ENCODE data around the gene MRFAP1.
"Not testable (repeated sequence)": the region's sequence is repeated elsewhere in the genome, so short reads cannot be mapped to it uniquely, and the experiment has no call there.

The MRFAP1 gene

GRCh38 chr4:6612961-6613675, 27.4 kb upstream of the MRFAP1 start:
- DNase-seq = no peak

DNA sequence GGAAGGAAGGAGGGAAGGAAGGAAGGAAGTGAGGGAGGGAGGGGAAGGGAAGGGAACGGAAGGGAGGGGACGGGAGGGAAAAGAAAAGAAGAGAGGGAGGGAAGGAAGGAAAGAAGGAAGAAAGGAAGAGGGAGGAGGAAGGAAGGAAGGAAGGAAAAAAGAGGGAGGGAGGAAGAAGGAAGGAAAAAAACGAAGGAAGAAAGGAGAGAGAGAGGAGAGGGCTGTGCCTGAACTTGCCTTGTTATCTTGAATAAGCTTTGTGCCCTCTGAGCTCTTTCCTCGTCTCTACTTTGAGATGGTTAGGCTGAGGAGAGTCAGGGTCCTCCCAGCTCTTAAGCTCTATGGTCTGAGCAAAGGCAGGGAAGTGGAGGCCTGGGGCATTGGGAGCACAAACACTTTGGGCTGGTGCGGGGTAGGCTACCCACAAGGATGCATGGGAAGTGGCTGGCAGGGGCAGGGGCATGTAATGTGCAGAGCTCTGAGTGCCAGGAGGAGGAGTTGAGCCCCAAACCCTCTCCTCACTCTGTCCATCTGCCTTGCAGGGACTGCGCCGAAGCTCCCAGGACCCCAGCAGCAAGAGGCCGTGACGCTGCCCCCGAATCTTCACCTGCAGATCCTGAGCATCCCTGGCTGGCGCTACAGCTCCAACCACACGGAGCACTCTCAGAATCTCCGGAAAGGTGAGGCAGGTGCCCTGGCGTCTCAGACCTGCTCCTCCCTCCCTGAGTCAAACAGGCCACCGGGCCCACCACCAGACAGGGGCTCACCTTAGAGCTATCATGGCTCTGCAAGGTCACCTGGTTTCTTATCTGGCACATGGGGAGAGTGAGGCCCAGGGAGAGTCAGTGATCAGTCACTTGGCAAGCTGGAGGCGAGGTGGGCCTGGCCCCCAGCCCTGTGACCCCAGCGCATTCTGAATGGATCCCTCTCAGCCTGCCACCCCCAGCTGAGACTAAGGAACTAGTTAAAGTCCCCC, 26.5 kb upstream of the MRFAP1 start:
- DNase-seq = no peak

- DNase-seq = no peak
These were observed 25.7 kb upstream of the MRFAP1 start for GRCh38 chr4:6614701-6615230.

DNA sequence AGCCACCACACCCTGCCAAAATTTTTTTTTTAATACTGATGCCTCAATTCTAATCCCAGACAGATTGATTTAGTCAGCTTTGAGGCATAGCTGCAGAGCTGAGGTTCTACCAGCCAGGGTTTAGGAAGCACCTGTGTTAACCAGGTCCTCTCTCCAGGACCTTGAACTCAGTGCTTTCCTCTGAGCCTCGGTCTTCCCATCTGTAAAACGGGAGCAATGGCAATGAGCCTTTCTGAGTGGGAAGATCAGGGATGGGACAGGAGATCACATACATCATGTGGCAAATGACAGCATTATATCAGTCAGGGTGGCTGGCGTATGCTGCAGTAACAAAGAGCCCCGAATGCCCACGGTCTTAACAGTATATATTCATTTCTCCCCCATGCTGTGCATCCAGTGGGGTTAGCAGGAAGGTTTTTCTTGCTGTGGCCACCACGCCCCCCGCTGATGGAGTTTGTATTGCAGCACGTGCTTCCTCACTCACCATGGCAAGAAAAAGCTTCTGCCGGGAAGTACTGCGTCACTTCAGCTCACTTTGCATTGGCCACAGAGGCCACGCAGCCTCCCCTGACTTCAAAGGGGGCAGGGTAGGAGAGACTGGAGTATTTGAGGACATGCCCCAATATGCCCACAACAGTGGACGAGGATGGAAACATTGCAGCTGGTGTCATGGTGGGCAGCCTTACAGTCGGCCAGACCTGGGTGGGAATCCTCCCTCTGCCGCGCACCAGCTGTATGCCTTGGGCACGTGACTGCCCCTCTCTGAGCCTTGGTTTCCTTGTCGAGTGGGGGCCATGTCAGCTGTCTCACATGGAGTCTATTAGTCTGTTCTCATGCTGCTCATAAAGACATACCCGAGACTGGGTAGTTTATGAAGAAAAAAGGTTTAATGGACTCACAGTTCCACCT, 24.1 kb upstream of the MRFAP1 start:
- DNase-seq = no peak

DNA sequence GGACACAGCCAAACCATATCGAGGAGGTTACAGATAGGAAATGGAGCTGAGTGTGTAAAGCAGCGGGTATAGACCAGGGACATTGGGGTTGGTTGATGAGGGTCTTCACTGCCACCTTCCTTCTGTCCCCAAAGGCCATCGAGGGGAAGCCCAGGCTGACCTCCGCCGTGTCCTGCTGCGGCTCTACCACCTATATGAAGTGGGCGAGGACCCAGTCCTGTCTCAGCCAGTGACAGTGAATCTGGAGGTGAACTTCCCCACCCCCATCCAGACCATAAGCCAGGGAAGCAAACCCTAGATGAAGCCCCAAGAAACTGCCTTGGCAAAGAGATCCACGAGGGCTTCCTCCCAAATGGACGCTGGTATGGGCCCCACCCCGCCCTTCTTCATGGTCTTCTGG, 23.2 kb upstream of the MRFAP1 start:
- DNase-seq = no peak

DNA sequence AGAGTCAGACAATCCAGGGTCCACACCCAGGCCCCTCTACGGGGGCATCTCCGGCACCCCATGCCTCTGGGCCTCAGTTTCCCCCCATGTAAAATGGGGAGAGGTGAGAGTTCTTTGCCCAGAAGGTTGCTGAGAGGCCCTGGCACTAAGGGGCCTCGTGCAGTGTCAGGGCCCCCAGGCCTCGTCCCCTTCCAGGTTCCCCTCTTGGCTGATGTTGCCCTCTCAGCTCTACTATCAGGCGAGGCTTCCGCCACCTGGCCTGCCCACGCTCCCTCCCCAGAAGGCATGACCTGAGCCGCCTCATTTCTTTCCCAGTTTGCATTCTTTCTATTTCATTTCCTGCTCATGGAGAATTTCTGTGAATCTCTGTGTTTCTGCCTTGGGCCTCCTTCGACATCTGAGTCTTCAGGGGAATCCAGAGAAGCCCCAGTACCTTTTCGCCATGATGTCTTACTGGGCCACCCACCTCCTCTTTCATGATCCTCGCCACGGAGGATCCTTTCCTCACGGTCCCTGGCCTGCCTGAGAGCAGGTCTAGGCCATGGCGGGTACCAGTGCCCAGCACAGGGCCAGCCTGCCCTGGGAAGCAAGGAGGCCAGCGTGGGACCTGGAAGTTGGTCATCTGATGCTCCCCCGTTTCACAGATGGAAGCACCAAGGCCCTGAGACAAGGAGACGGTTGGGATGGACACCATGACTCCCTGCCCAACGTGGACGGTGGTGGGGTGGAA, 21.9 kb upstream of the MRFAP1 start:
- DNase-seq = no peak

GRCh38 chr4:6619116-6619465, 21.4 kb upstream of the MRFAP1 start:
- DNase-seq = no peak

- DNase-seq = no peak
These were observed 20.8 kb upstream of the MRFAP1 start for GRCh38 chr4:6619466-6620255.

DNA sequence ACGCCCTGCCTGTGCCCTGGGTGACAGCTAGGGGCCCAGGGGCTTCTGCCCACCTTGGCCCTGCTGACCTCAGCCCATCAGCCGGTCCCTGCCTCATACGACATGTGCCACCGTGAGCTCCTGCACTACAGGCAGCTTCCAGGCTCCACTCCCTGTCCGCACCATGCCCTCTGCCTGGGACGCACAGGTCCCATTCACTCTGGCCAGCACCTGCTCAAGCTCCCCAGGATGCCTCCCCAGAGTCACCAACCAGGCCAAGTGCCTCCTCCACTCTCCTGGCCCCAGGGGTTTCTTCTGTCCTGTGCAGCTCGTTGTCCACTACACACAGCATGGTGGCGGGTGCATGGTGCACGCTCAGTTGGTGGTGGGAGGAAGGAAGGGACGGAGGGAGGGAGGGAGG, 20.2 kb upstream of the MRFAP1 start:
- DNase-seq = no peak

DNA sequence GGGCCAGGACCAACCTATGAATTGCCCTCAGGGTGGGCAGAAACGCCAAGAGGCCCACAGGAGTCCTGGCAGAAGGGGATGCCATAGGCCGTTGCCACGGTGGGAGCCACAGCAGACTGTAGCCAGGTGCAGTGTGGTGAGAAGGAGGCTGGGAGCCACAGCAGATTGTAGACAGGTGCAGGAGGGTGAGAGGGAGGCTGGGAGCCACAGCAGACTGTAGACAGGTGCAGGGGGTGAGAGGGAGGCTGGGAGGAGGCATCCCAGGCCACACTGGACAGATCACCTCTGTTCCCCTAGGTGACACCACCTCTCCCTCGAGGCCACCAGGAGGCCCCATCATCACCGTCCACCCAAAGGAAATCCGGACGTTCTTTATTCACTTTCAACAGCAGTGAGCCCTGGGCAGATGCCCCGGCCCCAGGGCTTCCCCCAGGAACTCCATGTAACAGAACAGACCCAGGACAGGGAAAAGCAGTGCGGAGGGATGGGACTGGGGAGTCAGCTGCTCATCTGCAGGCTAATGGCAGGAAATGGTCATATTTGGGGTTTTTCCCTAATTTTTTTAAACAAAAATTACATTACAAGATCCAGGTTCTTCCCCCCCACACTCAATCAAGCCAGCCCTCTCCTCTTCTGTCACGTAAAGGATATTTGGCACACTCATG, 19.5 kb upstream of the MRFAP1 start:
- no peak for DNase-seq

DNA sequence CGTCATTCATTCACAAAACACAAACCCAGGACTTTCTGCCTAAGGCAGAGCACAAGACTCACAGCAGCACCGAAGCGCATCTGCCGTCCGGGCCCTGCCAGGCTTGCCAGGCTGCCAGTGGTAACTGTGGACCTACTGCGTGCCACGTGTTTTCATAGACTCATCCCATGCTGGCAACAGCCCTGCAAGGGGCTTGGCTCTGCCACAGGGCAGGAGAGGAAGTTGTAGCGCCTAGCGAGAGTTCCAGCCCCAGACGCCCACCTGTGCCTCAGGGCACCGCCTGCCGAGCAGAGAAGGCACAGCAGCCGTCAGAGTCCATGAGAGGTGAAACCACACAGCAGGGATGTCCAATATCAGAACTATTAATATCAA, 18.9 kb upstream of the MRFAP1 start:
- DNase-seq = no peak

- no peak for DNase-seq
These were observed 17.7 kb upstream of the MRFAP1 start for GRCh38 chr4:6622744-6623143.

GRCh38 chr4:6625256-6625655, 15.2 kb upstream of the MRFAP1 start:
- DNase-seq = no peak

DNA sequence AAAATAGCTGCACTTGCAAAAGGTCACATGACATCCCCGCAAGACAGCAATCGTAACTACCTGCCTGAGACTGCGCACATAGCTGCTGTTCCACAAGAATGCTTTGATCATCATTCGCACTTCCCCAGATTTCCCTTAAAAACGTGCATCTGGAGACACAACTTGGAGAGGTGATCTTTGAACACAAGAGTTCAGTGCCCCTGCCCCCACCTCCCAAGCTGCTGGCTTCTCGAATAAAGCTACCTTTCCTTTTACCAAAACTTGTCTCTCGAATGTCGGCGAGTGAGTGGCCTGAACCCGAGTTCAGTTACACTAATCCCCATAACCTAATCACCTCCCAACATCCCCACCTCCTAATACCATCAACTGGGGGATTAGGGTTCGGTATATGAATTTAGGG, 14.4 kb upstream of the MRFAP1 start:
- DNase-seq = no peak

DNA sequence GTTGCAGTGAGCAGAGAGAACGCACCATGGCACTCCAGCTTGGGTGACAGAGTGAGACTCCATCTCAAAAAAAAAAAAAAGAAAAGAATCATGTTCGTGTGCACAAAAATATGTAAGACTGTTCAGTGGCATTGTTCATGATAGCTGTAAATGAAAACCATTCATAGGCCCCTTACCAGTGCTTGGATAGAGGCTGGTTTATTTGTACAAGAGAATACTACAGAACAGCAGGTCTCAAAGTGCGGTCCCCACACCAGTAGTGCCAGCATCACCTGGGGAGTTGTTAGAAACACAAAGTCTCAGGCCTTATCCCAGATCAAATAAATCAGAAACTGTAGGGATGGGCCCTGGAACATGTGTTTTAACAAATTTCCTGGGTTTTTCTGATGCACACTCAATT, 12.7 kb upstream of the MRFAP1 start:
- DNase-seq = no peak

DNA sequence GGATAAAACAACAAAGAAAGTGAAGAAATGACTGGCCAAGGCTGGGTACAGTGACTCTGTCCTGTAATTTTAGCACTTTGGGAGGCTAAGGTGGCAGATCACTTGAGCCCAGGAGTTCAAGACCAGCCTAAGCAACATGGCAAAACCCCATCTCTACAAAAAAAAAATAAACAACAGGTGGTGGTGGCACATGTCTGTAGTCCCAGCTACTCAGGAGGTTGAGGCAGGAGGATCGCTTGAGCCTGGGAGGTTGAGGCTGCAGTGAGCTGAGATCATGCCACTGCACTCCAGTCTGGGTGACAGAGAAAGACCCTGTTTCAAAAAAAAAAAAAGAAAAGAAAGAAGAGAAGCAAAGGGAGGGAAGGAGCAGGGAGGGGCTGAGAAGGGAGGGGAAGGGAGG, 12.0 kb upstream of the MRFAP1 start:
- not testable (repeated sequence) for DNase-seq

- DNase-seq = no peak
These were observed 8.4 kb upstream of the MRFAP1 start for GRCh38 chr4:6632125-6632524.

- DNase-seq = peak; percentile 71
These were observed 7.2 kb upstream of the MRFAP1 start for GRCh38 chr4:6633091-6633906.

- no peak for DNase-seq
These were observed 5.7 kb upstream of the MRFAP1 start for GRCh38 chr4:6634746-6635145.

All from fibroblast of skin of abdomen (primary cell).